ENCODE measurements around the gene SLCO4A1. TPM values are rescaled to one million over a fixed set of nuclear protein-coding genes. Genes with fewer than 3 reads are reported as not detected.

The SLCO4A1 gene
- total and polyA plus RNA-seq, 9 of the 15 experiments (the other 6 are each of a cell fraction or from before 2014, with no cell fraction given), result 1.6 to 21.9 (median 12.8) TPM

GRCh38 chr20:62658593-62659178 lies 16.4 kb downstream of the SLCO4A1 start (continued):
- TF ChIP-seq, protein P1, sequence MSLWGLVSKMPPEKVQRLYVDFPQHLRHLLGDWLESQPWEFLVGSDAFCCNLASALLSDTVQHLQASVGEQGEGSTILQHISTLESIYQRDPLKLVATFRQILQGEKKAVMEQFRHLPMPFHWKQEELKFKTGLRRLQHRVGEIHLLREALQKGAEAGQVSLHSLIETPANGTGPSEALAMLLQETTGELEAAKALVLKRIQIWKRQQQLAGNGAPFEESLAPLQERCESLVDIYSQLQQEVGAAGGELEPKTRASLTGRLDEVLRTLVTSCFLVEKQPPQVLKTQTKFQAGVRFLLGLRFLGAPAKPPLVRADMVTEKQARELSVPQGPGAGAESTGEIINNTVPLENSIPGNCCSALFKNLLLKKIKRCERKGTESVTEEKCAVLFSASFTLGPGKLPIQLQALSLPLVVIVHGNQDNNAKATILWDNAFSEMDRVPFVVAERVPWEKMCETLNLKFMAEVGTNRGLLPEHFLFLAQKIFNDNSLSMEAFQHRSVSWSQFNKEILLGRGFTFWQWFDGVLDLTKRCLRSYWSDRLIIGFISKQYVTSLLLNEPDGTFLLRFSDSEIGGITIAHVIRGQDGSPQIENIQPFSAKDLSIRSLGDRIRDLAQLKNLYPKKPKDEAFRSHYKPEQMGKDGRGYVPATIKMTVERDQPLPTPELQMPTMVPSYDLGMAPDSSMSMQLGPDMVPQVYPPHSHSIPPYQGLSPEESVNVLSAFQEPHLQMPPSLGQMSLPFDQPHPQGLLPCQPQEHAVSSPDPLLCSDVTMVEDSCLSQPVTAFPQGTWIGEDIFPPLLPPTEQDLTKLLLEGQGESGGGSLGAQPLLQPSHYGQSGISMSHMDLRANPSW (CRISPR knock-in tag; IDR thresholded peaks at IDR 0.05), result no peak
- TF ChIP-seq MXI1 (IDR thresholded peaks at IDR 0.05; ENCODE audit: low read depth, low read length), result no peak
- no peak for TF ChIP-seq DMBX1 (CRISPR knock-in tag; IDR thresholded peaks at IDR 0.05; ENCODE audit: borderline replicate concordance)
- no peak for TF ChIP-seq ZZZ3 (IDR thresholded peaks at IDR 0.05)
- TF ChIP-seq ZNF57 (CRISPR knock-in tag; IDR thresholded peaks at IDR 0.05), result no peak
- TF ChIP-seq SIN3B (IDR thresholded peaks at IDR 0.05; ENCODE audit: low read depth), result no peak
- no peak for TF ChIP-seq HDAC2 (IDR thresholded peaks at IDR 0.05)
- TF ChIP-seq MEF2A (IDR thresholded peaks at IDR 0.05; ENCODE audit: control insufficient read depth, low read depth, low read length), result no peak
- no peak for TF ChIP-seq ZNF354B (CRISPR knock-in tag; IDR thresholded peaks at IDR 0.05)

Data from K562 (cell line).